Cardiac muscle cell (in vitro differentiated cells and primary cell): Measurements from ENCODE around the gene APP. TPM values are rescaled to one million over a fixed set of nuclear protein-coding genes. Genes with fewer than 3 reads are reported as not detected.
"Not testable (repeated sequence)": the region's sequence is repeated elsewhere in the genome, so short reads cannot be mapped to it uniquely, and the experiment has no call there.

Experiments used
- DNase-seq, 2 donors: peaks; one replicate each; pipeline versions ENCODE4 v3.0.0 to v3.0.0-alpha.2; 2010 to 2017; ENCODE audit warnings: low read depth in 1 of 2, low spot score in 1 of 2
- H3K27ac ChIP-seq: fragments of 200-600 bp; sonication (generic); 2 replicates; pipeline ENCODE4 v1.5.1; 2016
- H3K27me3 ChIP-seq: fragments of 200-600 bp; sonication (generic); 2 replicates; pipeline ENCODE4 v1.6.0; 2016; ENCODE audit warnings: control low read depth
- H3K36me3 ChIP-seq: fragments of 200-600 bp; sonication (generic); 2 replicates; pipeline ENCODE4 v1.5.1; 2016; ENCODE audit warnings: control low read depth
- H3K4me1 ChIP-seq: fragments of 200-600 bp; sonication (generic); 2 replicates; pipeline ENCODE4 v1.8.1; 2017; ENCODE audit warnings: low read depth, mild to moderate bottlenecking, mixed run types
- H3K4me3 ChIP-seq: fragments of 200-600 bp; sonication (generic); 2 replicates; pipeline ENCODE4 v1.5.1; 2016; ENCODE audit warnings: mild to moderate bottlenecking
- H3K9me3 ChIP-seq: fragments of 200-600 bp; sonication (generic); 2 replicates; pipeline ENCODE4 v1.5.1; 2017; ENCODE audit warnings: low read depth, mild to moderate bottlenecking, control low read depth
- polyA plus RNA-seq: library from polyadenylated mRNA; unstranded; fragments of >200 nt; fragmentation: Nextera tagmentation; extraction: Ambion mirVana; gene quantifications from 2 replicates; pipeline ENCODE4 v1.2.1, GENCODE V29; 2016
- total RNA-seq: library from RNA; depleted of rRNA; stranded (reverse); fragments of >200 nt; gene quantifications from 2 replicates; pipeline ENCODE4 v1.2.3, GENCODE V29; 2016
- TF ChIP-seq, protein P1 (sequence below): IDR thresholded peaks from 2 replicates; pipeline ENCODE4 v1.5.1; 2012; ENCODE audit warnings: low read depth, mild to moderate bottlenecking, low read length

APP gene
- total and polyA plus RNA-seq, 2 experiments from 2014 or later = 31.8 to 359 TPM

DNA sequence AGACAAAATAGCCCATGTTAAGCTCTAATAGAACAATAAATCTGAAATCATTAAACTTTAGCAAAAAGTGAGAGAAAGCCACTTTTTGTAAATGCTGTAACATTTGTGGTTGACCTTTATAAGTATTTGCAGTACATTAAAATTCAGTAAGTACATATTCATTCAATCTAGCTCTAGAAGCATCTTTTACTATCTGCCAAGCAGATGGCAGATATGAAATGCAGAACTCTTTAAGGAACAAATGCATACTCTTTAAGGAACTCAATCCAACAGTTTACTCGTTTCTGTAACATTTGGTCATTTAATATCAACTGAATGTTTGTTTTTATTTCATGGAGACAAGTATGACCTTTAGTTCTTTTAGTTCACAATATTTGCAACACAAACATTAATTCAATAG is 150.1 kb downstream of the APP start:
- TF ChIP-seq, protein P1, sequence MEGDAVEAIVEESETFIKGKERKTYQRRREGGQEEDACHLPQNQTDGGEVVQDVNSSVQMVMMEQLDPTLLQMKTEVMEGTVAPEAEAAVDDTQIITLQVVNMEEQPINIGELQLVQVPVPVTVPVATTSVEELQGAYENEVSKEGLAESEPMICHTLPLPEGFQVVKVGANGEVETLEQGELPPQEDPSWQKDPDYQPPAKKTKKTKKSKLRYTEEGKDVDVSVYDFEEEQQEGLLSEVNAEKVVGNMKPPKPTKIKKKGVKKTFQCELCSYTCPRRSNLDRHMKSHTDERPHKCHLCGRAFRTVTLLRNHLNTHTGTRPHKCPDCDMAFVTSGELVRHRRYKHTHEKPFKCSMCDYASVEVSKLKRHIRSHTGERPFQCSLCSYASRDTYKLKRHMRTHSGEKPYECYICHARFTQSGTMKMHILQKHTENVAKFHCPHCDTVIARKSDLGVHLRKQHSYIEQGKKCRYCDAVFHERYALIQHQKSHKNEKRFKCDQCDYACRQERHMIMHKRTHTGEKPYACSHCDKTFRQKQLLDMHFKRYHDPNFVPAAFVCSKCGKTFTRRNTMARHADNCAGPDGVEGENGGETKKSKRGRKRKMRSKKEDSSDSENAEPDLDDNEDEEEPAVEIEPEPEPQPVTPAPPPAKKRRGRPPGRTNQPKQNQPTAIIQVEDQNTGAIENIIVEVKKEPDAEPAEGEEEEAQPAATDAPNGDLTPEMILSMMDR = no peak
- no peaks in the 10 kb centered on the region for H3K4me1 ChIP-seq
- H3K9me3 ChIP-seq = no peaks in the 10 kb centered on the region
- H3K36me3 ChIP-seq = peaks cover 11% of the 10 kb centered on the region
- H3K4me3 ChIP-seq = no peak overlapping the region
- no peaks in the 10 kb centered on the region for H3K27me3 ChIP-seq
- DNase-seq = no peak
- no peak overlapping the region for H3K27ac ChIP-seq

DNA sequence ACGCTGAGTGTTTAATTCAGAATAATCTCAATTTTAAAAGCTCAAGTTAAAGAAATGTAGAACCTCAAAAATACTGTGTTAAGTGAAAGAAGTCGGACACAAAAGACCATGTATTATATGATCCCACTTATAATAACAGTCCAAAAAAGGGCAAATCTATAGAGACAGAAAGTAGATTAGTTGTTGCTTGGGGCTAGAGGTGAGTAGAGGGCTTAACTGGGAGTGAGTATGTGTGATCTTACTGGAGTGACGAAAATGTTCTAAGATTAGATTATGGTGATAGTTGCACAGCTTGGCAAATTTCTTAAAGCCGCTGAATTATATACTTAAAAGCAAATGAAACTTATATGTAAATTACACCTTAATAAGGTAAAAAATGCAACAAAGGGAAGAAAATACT is 150.5 kb downstream of the APP start:
- Histone ChIP-seq H3K27me3 (no peaks in the 10 kb centered on the region), H3K36me3 (peaks cover 11% of the 10 kb centered on the region), H3K4me3 (no peak overlapping the region), H3K4me1 (no peaks in the 10 kb centered on the region), H3K9me3 (no peaks in the 10 kb centered on the region), H3K27ac (no peak overlapping the region)
- TF ChIP-seq, protein P1 = no peak
- DNase-seq = no peak

DNA sequence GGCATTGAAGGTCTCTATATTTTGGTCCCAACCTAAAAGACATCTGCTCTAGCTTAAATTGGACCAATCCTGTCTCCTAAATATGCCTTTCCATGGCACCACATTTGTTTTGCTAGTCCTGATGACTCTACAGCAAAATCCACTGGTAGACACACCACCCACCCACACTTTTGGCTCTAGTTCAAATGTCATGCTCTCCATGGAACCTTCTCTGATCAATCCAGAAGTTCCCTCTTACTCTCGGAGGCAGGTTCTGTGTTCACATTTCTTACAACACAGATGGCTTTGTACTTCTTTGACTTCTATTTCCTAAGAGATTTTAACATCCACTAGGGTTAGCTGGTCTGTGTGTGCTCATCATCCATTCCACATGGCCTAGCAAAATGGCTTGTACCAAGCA is 151.3 kb downstream of the APP start:
- no peaks in the 10 kb centered on the region for H3K27me3 ChIP-seq
- no peaks in the 10 kb centered on the region for H3K9me3 ChIP-seq
- TF ChIP-seq, protein P1 = no peak
- no peak for DNase-seq
- H3K27ac ChIP-seq = no peak overlapping the region
- no peak overlapping the region for H3K4me3 ChIP-seq
- H3K36me3 ChIP-seq = peaks cover 11% of the 10 kb centered on the region
- no peaks in the 10 kb centered on the region for H3K4me1 ChIP-seq

DNA sequence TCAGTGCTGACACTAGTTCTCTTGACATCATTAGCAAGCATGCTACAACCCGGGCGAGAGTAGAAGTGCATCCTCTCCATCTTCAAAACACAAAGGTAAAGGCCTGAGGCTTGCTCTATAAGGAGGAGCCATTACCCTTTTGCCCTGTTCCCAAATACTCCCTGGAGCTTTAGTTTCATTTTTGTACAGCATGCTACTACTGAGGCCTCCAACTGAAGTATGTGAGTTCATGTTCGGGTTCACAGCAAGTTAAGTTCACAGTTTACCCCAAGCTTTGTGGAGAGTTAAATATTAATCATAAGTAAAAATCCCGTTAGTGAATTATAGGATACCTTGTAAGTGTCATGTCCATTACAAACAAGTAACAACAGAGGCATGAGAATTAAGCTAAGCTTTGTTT is 156.6 kb downstream of the APP start:
- no peak overlapping the region for H3K27ac ChIP-seq
- TF ChIP-seq, protein P1 = no peak
- no peak overlapping the region for H3K4me3 ChIP-seq
- H3K4me1 ChIP-seq = no peaks in the 10 kb centered on the region
- no peak for DNase-seq
- H3K9me3 ChIP-seq = no peaks in the 10 kb centered on the region
- H3K36me3 ChIP-seq = no peaks in the 10 kb centered on the region
- no peaks in the 10 kb centered on the region for H3K27me3 ChIP-seq

DNA sequence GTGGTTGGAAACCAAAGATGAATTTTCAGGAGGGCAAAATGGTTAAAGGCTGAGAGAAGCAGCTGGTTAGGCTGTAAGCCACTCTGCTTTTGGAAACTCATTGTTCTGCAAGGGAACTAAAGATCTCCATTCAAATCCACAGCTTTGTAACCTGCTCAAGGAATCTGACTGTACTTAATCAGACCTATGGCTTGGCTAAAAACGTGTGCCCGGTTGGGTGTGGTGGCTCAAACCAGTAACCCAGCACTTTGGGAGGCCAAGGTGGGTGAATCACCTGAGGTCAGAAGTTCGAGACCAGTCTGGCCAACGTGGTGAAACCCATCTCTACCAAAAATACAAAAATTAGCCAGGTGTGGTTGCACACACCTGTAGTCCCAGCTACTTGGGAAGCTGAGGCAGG is 158.1 kb downstream of the APP start:
- not testable (repeated sequence) for H3K4me1 ChIP-seq, H3K4me3 ChIP-seq, H3K27me3 ChIP-seq, H3K27ac ChIP-seq, DNase-seq, H3K36me3 ChIP-seq, H3K9me3 ChIP-seq

DNA sequence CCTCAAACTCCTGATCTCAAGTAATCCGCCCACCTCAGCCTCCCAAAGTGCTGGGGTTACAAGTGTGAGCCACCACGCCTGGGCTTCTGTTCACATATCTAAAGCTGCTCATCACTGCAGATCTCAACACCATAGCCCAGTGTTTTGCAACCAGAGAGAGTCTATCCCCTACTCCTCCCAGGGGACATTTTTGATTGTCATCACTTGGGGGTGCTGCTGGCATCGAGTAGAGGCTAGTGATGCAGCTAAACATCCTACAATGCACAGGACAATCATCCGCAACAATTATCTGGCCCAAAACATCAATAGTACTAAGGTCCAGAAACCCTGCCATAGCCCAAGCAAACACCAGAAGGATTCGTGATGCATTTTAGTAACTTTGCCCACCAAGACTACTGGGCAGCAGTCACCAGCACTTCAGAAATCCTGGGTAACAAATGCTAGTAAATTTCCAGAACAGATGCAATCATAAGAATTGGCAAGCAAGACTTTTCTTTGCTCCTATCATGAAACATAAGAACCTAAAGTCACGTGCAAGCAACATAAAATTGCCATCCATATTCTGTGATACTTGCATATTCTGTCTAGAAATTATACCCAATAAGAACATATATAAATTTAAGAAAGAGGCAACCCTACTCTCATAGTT is 159.2 kb downstream of the APP start:
- Histone ChIP-seq H3K27me3 (no peaks in the 10 kb centered on the region), H3K4me3 (no peak overlapping the region), H3K4me1 (no peaks in the 10 kb centered on the region), H3K36me3 (no peaks in the 10 kb centered on the region), H3K27ac (peak overlapping the region; percentile 30), H3K9me3 (no peaks in the 10 kb centered on the region)
- DNase-seq = no peak
- TF ChIP-seq, protein P1 = no peak
